A549 (cell line): ENCODE results near the gene SELENOM.
"Not testable (repeated sequence)": the region's sequence is repeated elsewhere in the genome, so short reads cannot be mapped to it uniquely, and the experiment has no call there.

ENCODE experiments used
- ATOH8 ChIP-seq: fragments of 250-450 bp; sonication (Bioruptor Pico); IDR thresholded peaks from 2 replicates; pipeline ENCODE4 v1.5.0; 2020; ENCODE audit warnings: low read depth, mild to moderate bottlenecking, moderate library complexity
- CTCF ChIP-seq: fragments of >200 bp; sonication (Bioruptor Twin); formaldehyde crosslinking; IDR thresholded peaks from 3 replicates; pipeline ENCODE4 v1.5.1; 2016
- EHMT2 ChIP-seq: fragments of 200-600 bp; sonication (generic); IDR thresholded peaks from 2 replicates; pipeline ENCODE4 v1.6.1; 2016; ENCODE audit warnings: antibody characterized with exemption, low read depth, mild to moderate bottlenecking, moderate library complexity
- EP300 ChIP-seq, 2 experiments: fragments of >200 bp; sonication (Bioruptor Twin); formaldehyde crosslinking; IDR thresholded peaks; 2 replicates in 1 of 2; 3 replicates in 1 of 2; pipeline ENCODE4 v1.6.1; 2016 to 2017
- ESRRA ChIP-seq: fragments of 150-350 bp; IDR thresholded peaks from 2 replicates; pipeline ENCODE4 v1.6.1; 2014; ENCODE audit warnings: mild to moderate bottlenecking, low read length, borderline replicate concordance
- HOXB13 ChIP-seq: fragments of 250-450 bp; sonication (Bioruptor Pico); IDR thresholded peaks from 2 replicates; pipeline ENCODE4 v1.5.0; 2020; ENCODE audit warnings: low read depth, mild to moderate bottlenecking, moderate library complexity
- KDM5A ChIP-seq: fragments of 200-600 bp; sonication (generic); IDR thresholded peaks from 2 replicates; pipeline ENCODE4 v1.6.1; 2016; ENCODE audit warnings: antibody characterized with exemption, mild to moderate bottlenecking
- MAZ ChIP-seq: fragments of 150-350 bp; IDR thresholded peaks from 2 replicates; pipeline ENCODE4 v1.6.1; 2014; ENCODE audit warnings: antibody characterized with exemption, low read depth, low read length, borderline replicate concordance
- POLR2A ChIP-seq: IDR thresholded peaks from 2 replicates; pipeline ENCODE4 v1.6.1; 2012; ENCODE audit warnings: mild to moderate bottlenecking, low read length
- POLR2AphosphoS2 ChIP-seq: conservative IDR thresholded peaks from 2 replicates; pipeline ENCODE4 v1.6.1; 2012; ENCODE audit warnings: low read length, improper control_type of control experiment, inconsistent platforms
- RAD21 ChIP-seq, 2 experiments: fragments of >200 bp in 1 of 2; sonication (Bioruptor Twin) in 1 of 2; formaldehyde crosslinking in 1 of 2; IDR thresholded peaks in 1 of 2; conservative IDR thresholded peaks in 1 of 2; 2 replicates in 1 of 2; 3 replicates in 1 of 2; pipeline ENCODE4 v1.6.1; 2012 to 2018; ENCODE audit warnings: inconsistent platforms in 1 of 2
- REST ChIP-seq: fragments of 200-600 bp; sonication (generic); IDR thresholded peaks from 2 replicates; pipeline ENCODE4 v1.6.1; 2016; ENCODE audit warnings: antibody characterized with exemption, mild to moderate bottlenecking, moderate library complexity
- TF ChIP-seq, protein P1 (sequence below): IDR thresholded peaks from 2 replicates; pipeline ENCODE4 v1.6.1; 2012

DNA sequence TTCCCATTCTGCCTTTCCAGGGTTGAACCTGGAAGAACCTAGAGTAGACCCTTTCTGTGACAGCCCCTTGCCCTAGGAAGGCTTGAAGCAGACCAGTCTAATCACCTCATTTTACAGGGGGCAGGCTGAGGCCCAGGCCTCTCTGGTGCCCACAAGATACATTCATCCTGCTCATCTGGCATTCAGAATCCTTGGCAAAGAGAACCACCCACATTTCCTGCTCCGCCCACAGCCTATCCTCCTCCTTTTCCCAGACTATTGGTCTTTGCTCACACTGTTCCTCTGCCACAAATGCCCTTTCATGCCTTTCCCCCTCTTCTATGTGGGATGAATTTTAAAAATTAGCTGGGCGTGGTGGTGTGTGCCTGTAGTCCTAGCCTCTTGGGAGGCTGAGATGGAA, 29.0 kb downstream of the SELENOM start:
- TF ChIP-seq POLR2A; EP300 (IDR thresholded peaks at IDR 0.05); CTCF; KDM5A; RAD21 (conservative IDR thresholded peaks at IDR 0.05 in 1 of 2, IDR thresholded peaks at IDR 0.05 in 1 of 2); EHMT2; REST; ESRRA; POLR2AphosphoS2; ATOH8; MAZ; HOXB13: not testable (repeated sequence)
- TF ChIP-seq, protein P1, sequence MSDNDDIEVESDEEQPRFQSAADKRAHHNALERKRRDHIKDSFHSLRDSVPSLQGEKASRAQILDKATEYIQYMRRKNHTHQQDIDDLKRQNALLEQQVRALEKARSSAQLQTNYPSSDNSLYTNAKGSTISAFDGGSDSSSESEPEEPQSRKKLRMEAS = not testable (repeated sequence)
